DOHH2 (cell line): ENCODE data around the gene SH2D6.

Source experiments
- CTCF ChIP-seq: fragments of 200-600 bp; sonication (generic); IDR thresholded peaks from one replicate; pipeline ENCODE4 v1.5.1; 2014; ENCODE audit warnings: antibody characterized with exemption, mild to moderate bottlenecking, low read depth, low read length; ENCODE audit not compliant: poor library complexity, severe bottlenecking
- EZH2phosphoT487 ChIP-seq: fragments of 200-600 bp; sonication (generic); IDR thresholded peaks from 2 replicates; pipeline ENCODE4 v1.6.1; 2017; ENCODE audit warnings: borderline replicate concordance, mild to moderate bottlenecking, antibody characterized with exemption, low read length, moderate library complexity, mixed read lengths

- no peak for TF ChIP-seq CTCF
- TF ChIP-seq EZH2phosphoT487, result no peak
Measured at GRCh38 chr2:85470850-85471800, 52.6 kb downstream of the SH2D6 start.
